ENCODE data around the gene ZNF253.
"Not testable (repeated sequence)": the region's sequence is repeated elsewhere in the genome, so short reads cannot be mapped to it uniquely, and the experiment has no call there.

The ZNF253 gene

DNA sequence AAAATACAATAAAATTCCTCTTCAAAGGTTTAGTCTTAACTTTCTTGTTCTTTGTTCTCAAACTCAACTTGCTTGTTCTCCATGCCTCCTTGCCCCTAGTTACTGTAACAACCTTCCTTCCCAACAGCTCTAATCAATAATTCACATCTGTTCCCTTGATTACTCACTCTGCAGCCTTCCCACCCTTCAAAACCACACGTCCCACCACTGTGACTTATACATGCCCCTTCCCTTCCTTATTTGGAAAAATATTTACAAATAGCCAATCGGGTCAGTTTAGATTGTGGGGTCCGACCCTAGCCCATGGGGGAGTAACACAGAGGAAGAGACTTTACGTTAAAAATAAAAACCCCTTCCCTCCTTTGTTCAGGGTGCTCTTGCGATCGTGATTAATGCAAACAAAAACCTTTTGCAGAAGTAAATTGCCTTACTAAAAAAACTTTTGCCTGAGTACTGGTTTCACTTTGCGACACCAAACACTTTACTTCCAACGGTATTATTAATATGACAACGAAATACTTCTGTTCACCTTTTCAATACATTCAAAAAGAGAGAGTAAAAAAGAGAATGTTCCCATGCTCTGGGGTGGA, 34.6 kb downstream of the ZNF253 start:
- DNase-seq: peak; percentile 38

DNA sequence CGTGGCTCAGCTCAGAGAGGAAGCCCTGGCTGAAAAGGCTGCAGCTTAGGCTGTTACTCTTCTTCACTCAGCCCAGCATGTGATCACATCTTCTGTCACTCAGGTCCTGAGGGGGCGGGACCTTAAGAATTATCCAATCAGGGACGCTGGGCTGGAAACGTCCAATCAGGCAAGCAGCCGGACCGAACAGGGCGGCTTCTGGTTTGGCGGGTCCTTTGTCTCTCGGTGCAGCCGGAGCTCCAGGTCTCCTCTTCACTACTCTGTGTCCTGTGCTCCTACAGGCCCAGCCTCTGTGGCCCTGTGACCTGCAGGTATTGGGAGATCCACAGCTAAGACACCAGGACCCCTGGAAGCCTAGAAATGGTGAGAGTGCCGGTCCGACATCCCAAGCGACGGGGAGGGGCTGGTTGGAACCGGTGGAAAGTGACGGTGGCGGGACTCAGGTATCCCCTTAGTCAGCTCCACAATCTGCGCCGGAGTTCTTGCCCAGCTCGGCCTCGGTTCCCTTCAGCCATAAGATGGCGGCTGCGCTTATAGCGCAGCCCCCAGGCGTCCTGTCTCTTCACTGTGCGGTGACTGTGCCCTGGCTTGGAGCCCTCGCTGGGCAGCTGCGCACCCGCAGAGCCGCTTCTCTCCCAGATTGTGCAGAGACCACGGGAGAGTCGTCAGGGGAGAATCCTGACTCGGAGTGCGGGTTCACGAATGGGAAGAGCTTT, 35.2 kb downstream of the ZNF253 start, which contains the start of gene ZNF93:
ZNF93 (plus strand) TSS at position 218 of the 716 bp plus-strand sequence; CDS start at position 361, 143 bp downstream.
- DNase-seq: peak; percentile 90

DNA sequence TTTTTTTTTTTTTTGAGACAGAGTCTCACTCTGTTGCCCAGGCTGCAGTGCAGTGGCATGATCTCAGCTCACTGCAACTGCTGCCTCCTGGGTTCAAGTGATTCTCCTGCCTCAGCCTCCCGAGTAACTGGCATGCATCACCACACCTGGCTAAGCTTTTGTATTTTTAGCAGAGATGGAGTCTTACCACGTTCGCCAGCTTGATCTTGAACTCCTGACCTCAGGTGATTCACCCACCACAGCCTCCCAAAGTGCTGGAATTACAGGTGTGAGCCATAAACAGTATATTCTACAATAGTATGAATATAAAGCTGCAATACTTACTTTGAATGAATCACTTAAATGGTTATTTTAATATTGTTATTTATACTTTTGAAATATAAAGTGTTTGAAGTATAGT, 41.9 kb downstream of the ZNF253 start:
- DNase-seq: not testable (repeated sequence)

- no peak for DNase-seq
These were observed 44.0 kb downstream of the ZNF253 start for GRCh38 chr19:19909654-19910053.

DNA sequence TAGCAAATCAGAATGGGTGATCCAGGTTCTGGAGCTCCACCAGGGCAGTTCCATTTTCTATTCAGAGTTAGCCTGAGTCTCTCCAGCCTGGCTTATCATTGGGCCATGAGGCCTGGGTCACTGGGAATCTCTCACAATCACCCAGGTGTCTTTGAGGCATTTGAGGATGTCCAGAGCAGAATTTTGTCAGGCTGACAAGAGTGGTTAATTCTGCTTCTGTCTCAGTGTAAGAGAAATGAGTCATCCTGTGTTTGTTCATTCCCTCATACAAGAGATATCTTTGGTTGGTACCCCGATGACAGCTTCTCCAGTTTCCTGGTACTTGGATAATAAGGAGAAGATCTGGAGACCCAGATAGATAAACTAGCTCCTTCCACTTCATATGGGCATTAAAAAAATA, 45.5 kb downstream of the ZNF253 start:
- DNase-seq: no peak

DNA sequence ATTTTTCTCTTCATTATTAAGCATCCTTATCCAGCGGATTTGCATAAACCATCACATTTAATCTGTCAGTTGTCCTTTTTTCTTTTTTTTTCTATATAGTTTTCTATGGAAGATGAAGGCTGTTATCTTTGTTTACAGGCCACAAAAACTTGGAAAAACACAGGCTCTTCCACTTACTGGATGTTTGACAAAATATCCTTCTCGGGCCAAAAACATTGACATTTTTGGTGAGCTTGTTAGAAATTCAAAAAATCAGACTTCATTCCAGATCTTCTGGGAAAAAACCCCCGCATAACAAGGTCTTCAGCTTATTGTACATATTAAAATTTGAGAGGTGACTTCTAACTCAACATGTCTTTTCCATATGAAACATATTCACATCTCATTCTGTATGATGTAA, 48.9 kb downstream of the ZNF253 start:
- no peak for DNase-seq

DNA sequence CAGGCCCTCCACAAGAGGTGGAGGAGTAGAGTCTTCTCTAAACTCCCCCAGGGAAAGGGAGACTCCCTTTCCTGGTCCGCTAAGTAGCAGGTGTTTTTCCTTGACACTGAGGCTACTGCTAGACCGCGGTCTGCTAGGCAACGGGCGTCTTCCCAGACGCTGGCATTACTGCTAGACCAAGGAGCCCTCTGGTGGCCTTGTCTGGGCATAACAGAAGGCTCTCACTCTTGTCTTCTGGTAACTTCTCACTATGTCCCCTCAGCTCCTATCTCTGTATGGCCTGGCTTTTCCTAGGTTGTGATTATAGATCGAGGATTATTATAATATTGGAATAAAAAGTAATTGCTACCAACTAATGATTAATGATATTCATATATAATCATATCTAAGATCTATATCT, 64.7 kb downstream of the ZNF253 start:
- DNase-seq: not testable (repeated sequence)

- DNase-seq: not testable (repeated sequence)
These were observed 68.0 kb downstream of the ZNF253 start for GRCh38 chr19:19933432-19934314.

GRCh38 chr19:19937403-19937802, 71.7 kb downstream of the ZNF253 start:
- DNase-seq: no peak

GRCh38 chr19:19938449-19938848, 72.8 kb downstream of the ZNF253 start:
- no peak for DNase-seq

- DNase-seq: no peak
These were observed 78.3 kb downstream of the ZNF253 start for GRCh38 chr19:19943848-19944582.

Measured in NCI-H748 treated with DMSO at 0.1 percent for 48 hours (cell line).